ENCODE measurements around the gene ANKRD65.
"Not testable (repeated sequence)": the region's sequence is repeated elsewhere in the genome, so short reads cannot be mapped to it uniquely, and the experiment has no call there.

Gene ANKRD65

DNA sequence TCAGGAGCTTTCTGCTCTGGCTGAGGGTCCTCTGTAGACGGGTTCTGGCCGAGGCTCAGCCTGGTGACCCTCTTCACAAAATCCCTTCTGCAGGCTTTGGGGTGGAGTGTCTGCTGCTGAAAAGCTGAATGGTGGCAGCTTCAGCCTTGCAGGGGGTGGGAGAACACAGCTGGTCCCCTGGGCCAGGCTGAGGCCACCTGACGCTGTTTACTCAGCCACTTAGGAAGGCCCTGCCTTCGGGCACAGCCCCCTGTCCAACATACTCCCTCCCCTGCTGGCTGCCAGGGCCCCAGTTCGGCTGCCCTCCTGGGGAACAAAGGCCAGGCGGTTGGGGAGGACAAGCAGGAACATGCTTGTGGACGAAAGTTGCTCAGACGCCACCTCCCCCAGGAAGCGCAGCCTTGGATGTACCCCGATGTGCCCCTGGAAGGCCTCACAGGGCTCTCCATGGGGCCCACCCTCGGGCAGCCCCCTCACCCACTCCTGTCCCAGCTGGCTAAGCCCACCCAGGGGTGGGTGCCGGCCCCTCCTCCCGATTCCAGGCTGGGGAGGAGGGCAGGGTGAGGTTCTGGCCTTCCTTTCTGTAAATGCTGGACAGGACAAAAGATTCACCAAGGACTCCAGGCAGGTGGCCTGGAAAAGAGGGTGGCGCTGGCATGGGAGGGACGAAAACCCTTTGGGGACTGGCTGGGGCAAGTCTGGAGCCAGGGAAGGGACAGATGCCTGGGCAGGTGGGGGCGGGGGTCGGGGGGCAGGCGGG lies at the start of gene ANKRD65:
Gene ANKRD65, minus strand, starts transcription at position 130 of the 760 bp plus-strand sequence. CDS start 271 bp downstream, outside the sequence.
- H3K4me3 ChIP-seq (ENCODE audit: low read depth, low read length), result no peak within 1 kb of the TSS

GRCh38 chr1:1468196-1468985 lies 47.3 kb upstream of the ANKRD65 start:
- not testable (repeated sequence) for H3K4me3 ChIP-seq (ENCODE audit: low read depth, low read length)

DNA sequence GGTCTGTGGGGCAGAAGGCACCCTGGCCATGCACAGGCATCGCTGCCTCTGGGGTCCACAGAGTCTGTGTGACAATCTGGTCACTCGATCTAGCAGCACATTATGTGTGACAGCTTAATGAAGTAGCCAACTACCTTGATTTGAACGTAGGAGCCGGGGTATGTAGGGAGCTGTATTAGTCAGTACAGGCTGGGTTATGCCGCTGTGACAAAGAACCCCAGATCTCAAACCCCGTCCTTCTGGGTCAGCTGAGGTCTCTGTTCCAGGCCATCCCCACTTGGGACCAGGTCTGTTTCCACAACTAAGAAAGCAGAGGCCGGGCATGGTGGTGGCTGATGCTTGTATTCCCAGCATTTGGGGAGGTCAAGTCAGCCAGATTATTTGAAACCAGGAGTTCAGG lies 42.2 kb upstream of the ANKRD65 start:
- no peak overlapping the region for H3K4me3 ChIP-seq (ENCODE audit: low read depth, low read length)

DNA sequence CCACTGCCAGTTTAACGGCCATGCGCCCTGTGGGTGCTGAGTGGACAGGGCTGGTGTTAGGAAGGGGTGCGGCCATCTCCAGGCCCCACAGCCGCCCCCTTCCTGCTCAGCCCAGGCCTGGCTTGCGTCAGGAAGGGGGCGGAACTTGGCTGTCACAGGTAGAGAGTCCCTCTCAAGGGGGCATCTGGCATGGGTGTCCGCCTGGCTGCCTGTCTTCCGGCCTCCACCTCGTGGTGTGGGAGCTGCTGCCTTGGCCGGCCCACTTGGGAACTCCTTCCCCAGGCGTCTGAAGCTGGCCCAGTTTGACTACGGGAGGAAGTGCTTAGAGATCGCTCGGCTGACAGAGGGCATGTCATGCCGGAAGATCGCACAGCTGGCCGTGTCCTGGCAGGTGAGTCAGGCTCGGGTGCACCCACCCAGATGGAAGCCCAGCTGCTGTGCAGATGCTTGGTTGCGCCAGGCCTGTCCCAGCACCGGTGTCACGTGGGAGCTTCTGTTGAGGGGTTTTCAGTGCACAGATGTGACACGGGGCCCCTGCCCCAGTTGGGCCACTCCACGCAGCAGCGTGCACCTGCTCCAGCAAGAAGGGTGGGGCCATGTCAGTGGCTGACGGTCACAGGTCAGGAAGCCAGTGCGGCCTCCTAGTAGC lies 41.4 kb upstream of the ANKRD65 start:
- H3K4me3 ChIP-seq (ENCODE audit: low read depth, low read length), result no peak overlapping the region

GRCh38 chr1:1461721-1462317 lies 40.7 kb upstream of the ANKRD65 start:
- H3K4me3 ChIP-seq (ENCODE audit: low read depth, low read length), result no peak overlapping the region

DNA sequence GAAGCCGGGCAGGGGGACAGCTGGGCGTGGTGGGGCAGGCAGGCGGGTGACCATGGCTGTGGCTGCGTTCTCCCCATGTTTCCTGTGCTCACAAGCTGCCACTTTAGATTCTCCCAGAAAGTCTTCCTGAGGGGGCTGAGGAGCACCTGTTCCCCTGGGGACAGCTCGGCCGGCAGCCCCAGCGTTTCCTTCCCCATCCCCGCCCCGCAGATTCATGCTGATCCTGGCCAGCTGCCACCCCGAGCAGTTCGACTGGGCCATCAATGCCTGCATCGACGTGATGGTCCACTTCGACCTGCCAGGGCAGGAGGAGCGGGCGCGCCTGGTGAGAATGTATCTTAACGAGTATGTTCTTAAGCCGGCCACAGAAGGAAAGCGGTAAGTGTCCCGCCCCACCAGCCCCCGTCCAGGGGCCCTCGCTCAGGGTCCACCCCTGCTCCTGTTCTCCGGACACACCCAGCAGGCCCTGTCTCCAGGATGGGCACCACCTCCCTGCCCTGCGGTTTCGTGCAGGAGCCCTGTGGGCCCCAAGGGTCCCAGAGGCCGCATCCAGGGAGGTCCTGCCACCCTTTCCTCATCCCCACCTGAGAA lies 39.6 kb upstream of the ANKRD65 start:
- H3K4me3 ChIP-seq (ENCODE audit: low read depth, low read length), result no peak overlapping the region

DNA sequence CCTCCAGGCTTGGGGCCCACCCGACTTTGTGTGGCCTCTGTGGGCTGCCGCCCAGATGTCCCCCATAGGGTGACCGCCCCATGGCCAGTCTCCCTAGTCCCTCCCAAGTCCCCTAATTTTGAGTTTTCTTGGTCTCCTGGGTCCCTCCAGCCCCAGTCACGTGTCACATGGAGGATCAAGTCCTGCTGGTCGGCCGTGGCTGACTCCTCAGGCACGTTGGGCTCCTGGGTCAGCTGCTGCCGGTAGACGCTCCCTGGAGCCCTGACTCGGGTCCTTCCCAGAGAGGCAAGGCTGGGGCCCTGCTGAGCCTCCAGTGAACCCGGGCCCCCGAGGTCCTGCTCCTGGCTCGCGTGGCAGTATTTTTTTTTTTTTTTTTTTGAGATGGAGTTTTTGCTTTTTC lies 38.6 kb upstream of the ANKRD65 start:
- H3K4me3 ChIP-seq (ENCODE audit: low read depth, low read length), result not testable (repeated sequence)

DNA sequence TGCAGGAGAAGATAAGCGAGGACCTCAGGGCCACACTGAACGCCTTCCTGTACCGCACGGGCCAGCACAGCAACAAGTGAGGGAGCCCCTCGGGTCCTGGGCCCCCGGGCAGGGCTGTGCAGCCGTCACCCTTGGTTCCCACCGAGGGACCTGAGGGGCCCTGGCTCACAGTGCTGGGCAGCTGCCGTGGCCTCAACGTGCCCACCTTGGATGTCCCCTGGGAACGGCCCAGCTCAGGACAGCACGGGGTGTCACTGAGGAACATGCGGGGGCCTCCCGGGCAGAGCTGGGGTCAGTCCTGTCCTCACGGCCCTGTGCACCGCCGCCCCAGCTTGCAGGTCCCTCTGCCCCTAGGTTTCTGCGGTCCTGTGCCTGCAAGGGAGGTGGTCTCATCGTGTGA lies 38.1 kb upstream of the ANKRD65 start:
- H3K4me3 ChIP-seq (ENCODE audit: low read depth, low read length), result not testable (repeated sequence)

GRCh38 chr1:1456683-1457255 lies 35.7 kb upstream of the ANKRD65 start:
- not testable (repeated sequence) for H3K4me3 ChIP-seq (ENCODE audit: low read depth, low read length)

GRCh38 chr1:1455934-1456333 lies 34.9 kb upstream of the ANKRD65 start:
- not testable (repeated sequence) for H3K4me3 ChIP-seq (ENCODE audit: low read depth, low read length)

GRCh38 chr1:1455366-1455884 lies 34.3 kb upstream of the ANKRD65 start:
- H3K4me3 ChIP-seq (ENCODE audit: low read depth, low read length), result no peak overlapping the region

GRCh38 chr1:1454286-1455056 lies 33.4 kb upstream of the ANKRD65 start:
- not testable (repeated sequence) for H3K4me3 ChIP-seq (ENCODE audit: low read depth, low read length)

DNA sequence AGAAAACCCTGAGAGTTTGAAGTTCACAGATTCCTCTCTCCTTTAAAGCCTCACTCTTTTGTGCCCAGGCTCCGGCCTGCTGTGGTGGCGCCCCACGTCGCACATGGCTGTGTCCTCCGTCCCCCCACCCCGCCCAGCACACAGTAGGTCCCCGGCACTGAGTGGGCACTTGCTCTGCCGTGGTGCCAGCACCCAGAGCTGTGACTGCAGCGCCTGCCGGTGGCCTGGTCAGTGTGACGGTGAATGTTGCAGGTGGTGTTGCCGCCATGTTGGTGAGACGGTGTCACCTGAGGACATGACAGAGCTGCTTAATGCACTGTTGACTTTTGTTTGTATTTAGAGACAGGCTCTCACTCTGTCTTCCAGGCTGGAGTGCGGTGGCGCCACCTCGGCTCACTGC lies 31.8 kb upstream of the ANKRD65 start:
- no peak overlapping the region for H3K4me3 ChIP-seq (ENCODE audit: low read depth, low read length)

DNA sequence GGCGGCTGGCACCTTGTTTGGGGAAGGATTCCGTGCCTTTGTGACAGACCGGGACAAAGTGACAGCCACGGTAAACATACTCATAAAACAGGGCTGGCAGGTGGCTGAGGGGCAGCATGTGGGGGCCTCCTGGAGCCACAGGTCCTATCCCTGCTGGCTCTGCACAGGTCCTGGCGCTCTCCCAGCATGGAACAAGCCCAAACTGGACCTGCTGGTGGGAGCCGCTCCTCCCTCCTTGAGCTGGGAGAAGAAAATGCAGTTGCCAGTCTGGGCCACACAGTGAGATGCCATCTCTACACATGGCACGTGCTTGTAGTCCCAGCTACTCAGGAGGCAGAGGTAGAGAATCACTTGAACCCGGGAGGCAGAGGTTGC lies 31.3 kb upstream of the ANKRD65 start:
- not testable (repeated sequence) for H3K4me3 ChIP-seq (ENCODE audit: low read depth, low read length)

- no peak overlapping the region for H3K4me3 ChIP-seq (ENCODE audit: low read depth, low read length)
These were observed 30.8 kb upstream of the ANKRD65 start for GRCh38 chr1:1451696-1452364.

GRCh38 chr1:1450616-1451015 lies 29.5 kb upstream of the ANKRD65 start:
- not testable (repeated sequence) for H3K4me3 ChIP-seq (ENCODE audit: low read depth, low read length)

GRCh38 chr1:1449099-1449739 lies 28.1 kb upstream of the ANKRD65 start, which contains the start of gene ATAD3C:
ATAD3C (plus strand) TSS chr1:1449689; CDS start chr1:1450684, 995 bp downstream.
- H3K4me3 ChIP-seq (ENCODE audit: low read depth, low read length), result no peak within 1 kb of the TSS

- H3K4me3 ChIP-seq (ENCODE audit: low read depth, low read length), result not testable (repeated sequence)
These were observed 25.6 kb upstream of the ANKRD65 start for GRCh38 chr1:1446631-1447030.
